ENCODE results near the gene LPAR3. TPM values are rescaled to one million over a fixed set of nuclear protein-coding genes. Genes with fewer than 3 reads are reported as not detected.

LPAR3 gene
- total RNA-seq, 1 experiment from 2014 or later: not detected

DNA sequence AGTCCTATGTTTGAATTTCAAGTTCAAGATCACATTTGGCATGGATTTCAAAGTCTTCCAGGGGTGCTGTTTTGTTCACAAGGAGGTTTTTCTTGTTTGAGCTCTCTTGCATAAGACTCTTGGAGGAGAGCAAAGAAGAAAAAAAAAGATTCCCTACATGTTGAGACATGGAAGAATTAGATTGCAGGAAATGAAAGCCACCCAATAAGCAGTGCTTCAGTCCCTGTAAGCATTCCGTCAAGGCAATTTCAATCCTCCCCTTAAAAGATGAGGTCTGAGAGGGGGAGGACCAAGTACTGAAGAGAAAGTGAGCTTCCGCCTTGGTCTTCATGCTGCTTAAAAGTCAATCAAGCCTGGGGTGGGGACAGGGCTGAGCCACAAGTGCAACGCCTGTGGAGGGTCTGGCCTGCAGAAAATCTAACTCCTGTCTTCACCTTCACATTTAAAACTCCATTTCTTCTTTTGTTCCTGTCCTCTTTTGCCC, 50.2 kb downstream of the LPAR3 start:
- BruUV-seq (replicated peaks): no TSS peak
- Histone ChIP-seq H4K20me1 (ENCODE audit: insufficient read depth) (no peaks in the 10 kb centered on the region), H3K4me1 (replicated peaks; ENCODE audit: insufficient read depth) (peaks cover 32% of the 10 kb centered on the region), H3K79me2 (ENCODE audit: low read depth) (no peaks in the 10 kb centered on the region), H3K36me3 (ENCODE audit: low read depth) (no peaks in the 10 kb centered on the region), H2AFZ (no peak overlapping the region), H3F3A (ENCODE audit: insufficient read depth, low read depth) (peaks cover 12% of the 10 kb centered on the region; the same call in 1 of the 2 replicates), H3K27me3 (ENCODE audit: insufficient read depth, low read depth) (no peaks in the 10 kb centered on the region), H3K4me2 (peak overlapping the region; percentile 27; the same call in 1 of the 2 replicates), H3K9me3 (ENCODE audit: insufficient read depth, low read depth) (no peaks in the 10 kb centered on the region; the same call in 1 of the 2 replicates), H3K9me2 (ENCODE audit: insufficient read depth) (no peaks in the 10 kb centered on the region), H3K27ac (no peak overlapping the region), H3K4me3 (no peak overlapping the region)
- DNase-seq: peak in 1 of 2 experiments; percentile 68
- ChIA-PET POLR2A (ENCODE audit: unreplicated experiment) (interaction anchor here (0.6 to 0.7 kb wide), 2 partner anchors 19 to 130 kb away, joined by 3 to 7 read pairs; no protein-coding TSS in a partner anchor), CTCF (no interaction called here)
- TF ChIP-seq EZH2 (IDR thresholded peaks at IDR 0.05; ENCODE audit: low read depth): no peak
- TF ChIP-seq, protein P1, sequence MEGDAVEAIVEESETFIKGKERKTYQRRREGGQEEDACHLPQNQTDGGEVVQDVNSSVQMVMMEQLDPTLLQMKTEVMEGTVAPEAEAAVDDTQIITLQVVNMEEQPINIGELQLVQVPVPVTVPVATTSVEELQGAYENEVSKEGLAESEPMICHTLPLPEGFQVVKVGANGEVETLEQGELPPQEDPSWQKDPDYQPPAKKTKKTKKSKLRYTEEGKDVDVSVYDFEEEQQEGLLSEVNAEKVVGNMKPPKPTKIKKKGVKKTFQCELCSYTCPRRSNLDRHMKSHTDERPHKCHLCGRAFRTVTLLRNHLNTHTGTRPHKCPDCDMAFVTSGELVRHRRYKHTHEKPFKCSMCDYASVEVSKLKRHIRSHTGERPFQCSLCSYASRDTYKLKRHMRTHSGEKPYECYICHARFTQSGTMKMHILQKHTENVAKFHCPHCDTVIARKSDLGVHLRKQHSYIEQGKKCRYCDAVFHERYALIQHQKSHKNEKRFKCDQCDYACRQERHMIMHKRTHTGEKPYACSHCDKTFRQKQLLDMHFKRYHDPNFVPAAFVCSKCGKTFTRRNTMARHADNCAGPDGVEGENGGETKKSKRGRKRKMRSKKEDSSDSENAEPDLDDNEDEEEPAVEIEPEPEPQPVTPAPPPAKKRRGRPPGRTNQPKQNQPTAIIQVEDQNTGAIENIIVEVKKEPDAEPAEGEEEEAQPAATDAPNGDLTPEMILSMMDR (conservative IDR thresholded peaks at IDR 0.05): no peak
- intact Hi-C loops (cut with micrococcal nuclease; ENCODE audit: unreplicated experiment): no loop called here

DNA sequence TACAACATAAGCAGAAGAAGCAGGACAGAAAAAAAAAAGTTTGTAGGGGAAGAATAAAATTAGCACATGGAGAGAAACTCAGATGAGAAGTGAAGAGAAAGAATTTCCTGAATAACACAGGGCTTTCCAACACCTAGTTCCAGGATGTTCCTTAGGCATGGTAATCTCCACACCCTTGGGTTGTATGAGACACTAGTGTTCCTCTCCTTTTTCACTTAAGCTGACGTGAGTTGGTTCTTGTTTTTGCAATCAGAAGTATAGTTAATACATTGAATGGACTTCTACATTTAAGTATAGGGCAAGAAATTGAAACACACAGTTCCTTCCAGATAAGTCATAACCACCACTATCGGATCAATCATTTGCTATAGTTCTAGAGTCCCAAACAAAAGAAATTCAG, 51.0 kb downstream of the LPAR3 start:
- Histone ChIP-seq H3K27ac (no peak overlapping the region), H3K4me2 (0 out of 2 replicates have a peak overlapping the region, but pooled peaks have one; percentile 27), H3K9me2 (ENCODE audit: insufficient read depth) (no peaks in the 10 kb centered on the region), H3K36me3 (ENCODE audit: low read depth) (no peaks in the 10 kb centered on the region), H3K4me1 (replicated peaks; ENCODE audit: insufficient read depth) (peaks cover 24% of the 10 kb centered on the region), H3F3A (ENCODE audit: insufficient read depth, low read depth) (0 out of 2 replicates have a peak, but pooled peaks cover 4% of the 10 kb centered on the region), H3K9me3 (ENCODE audit: insufficient read depth, low read depth) (no peaks in the 10 kb centered on the region; the same call in 1 of the 2 replicates), H3K79me2 (ENCODE audit: low read depth) (no peaks in the 10 kb centered on the region), H4K20me1 (ENCODE audit: insufficient read depth) (no peaks in the 10 kb centered on the region), H2AFZ (no peak overlapping the region), H3K27me3 (ENCODE audit: insufficient read depth, low read depth) (no peaks in the 10 kb centered on the region), H3K4me3 (no peak overlapping the region)
- TF ChIP-seq, protein P1 (conservative IDR thresholded peaks at IDR 0.05): no peak
- TF ChIP-seq EZH2 (IDR thresholded peaks at IDR 0.05; ENCODE audit: low read depth): no peak
- ChIA-PET POLR2A (ENCODE audit: unreplicated experiment) (interaction anchor here (0.6 kb wide), 1 partner anchor 18 kb away, joined by 3 read pairs; no protein-coding TSS in a partner anchor), CTCF (no interaction called here)
- BruUV-seq (replicated peaks): no TSS peak
- no peak for DNase-seq
- intact Hi-C loops (cut with micrococcal nuclease; ENCODE audit: unreplicated experiment): no loop called here

DNA sequence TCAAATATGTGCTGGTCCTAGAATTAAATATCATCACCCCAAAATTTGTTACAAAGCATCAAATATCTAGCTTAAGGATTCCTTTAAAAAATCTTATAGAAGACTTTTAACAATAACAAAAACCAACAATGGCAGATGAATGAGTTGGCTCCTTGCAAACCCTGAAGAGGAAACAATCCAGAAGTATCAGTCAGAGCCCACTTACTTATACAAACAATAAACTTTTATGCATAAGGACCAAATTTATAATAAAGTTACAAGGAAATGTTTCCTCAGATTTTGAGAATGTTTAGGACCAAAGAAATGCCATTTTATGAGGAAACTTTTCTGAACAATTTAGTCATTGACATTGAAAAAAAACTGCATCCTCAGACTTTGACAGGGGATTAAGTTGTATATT, 52.7 kb downstream of the LPAR3 start:
- Histone ChIP-seq H3K27ac (no peak overlapping the region), H3K36me3 (ENCODE audit: low read depth) (no peaks in the 10 kb centered on the region), H3F3A (ENCODE audit: insufficient read depth, low read depth) (0 out of 2 replicates have a peak, but pooled peaks cover 3% of the 10 kb centered on the region), H3K9me3 (ENCODE audit: insufficient read depth, low read depth) (no peaks in the 10 kb centered on the region; the same call in 1 of the 2 replicates), H3K4me3 (no peak overlapping the region), H3K27me3 (ENCODE audit: insufficient read depth, low read depth) (no peaks in the 10 kb centered on the region), H2AFZ (no peak overlapping the region), H3K79me2 (ENCODE audit: low read depth) (no peaks in the 10 kb centered on the region), H3K9me2 (ENCODE audit: insufficient read depth) (no peaks in the 10 kb centered on the region), H3K4me2 (no peak overlapping the region), H4K20me1 (ENCODE audit: insufficient read depth) (no peaks in the 10 kb centered on the region), H3K4me1 (replicated peaks; ENCODE audit: insufficient read depth) (peaks cover 16% of the 10 kb centered on the region)
- CTCF ChIA-PET: no interaction called here
- intact Hi-C loops (cut with micrococcal nuclease; ENCODE audit: unreplicated experiment): no loop called here
- TF ChIP-seq EZH2 (IDR thresholded peaks at IDR 0.05; ENCODE audit: low read depth): no peak
- TF ChIP-seq, protein P1 (conservative IDR thresholded peaks at IDR 0.05): no peak
- POLR2A ChIA-PET (ENCODE audit: unreplicated experiment): no interaction called here
- DNase-seq: no peak
- no TSS peak for BruUV-seq (replicated peaks)

Measured in PC-9 (cell line).